Sigmoid colon (tissue), 4 donors: Measurements from ENCODE around the gene STK4.

ENCODE experiments used
- CTCF ChIP-seq, 4 experiments: fragments of 450-650 bp in 3 of 4; fragments of 200-600 bp in 1 of 4; IDR thresholded peaks; one replicate each; pipeline ENCODE4 v1.5.1; 2016 to 2019; ENCODE audit warnings: antibody characterized with exemption in 4 of 4, mild to moderate bottlenecking in 3 of 4, moderate library complexity in 2 of 4
- EP300 ChIP-seq, 4 donors: sonication (generic); formaldehyde crosslinking; IDR thresholded peaks; one replicate each; pipeline ENCODE4 v1.6.1; 2017; ENCODE audit warnings: antibody characterized with exemption in 4 of 4
- POLR2A ChIP-seq, 2 donors: fragments of 450-650 bp; IDR thresholded peaks; one replicate each; pipeline ENCODE4 v1.6.1; 2016; ENCODE audit warnings: antibody characterized with exemption in 2 of 2, mild to moderate bottlenecking in 2 of 2, moderate library complexity in 2 of 2

GRCh38 chr20:45121388-45121787 lies 155.1 kb downstream of the STK4 start:
- TF ChIP-seq CTCF (IDR thresholded peaks at IDR 0.05) (no peak), EP300 (IDR thresholded peaks at IDR 0.05) (no peak), POLR2A (IDR thresholded peaks at IDR 0.05) (no peak)
